T-helper 2 cell treated with Interferon-gamma antibody and Interleukin-4, amounts not matched to agents 100 ng/mL and 5 ng/mL, for 36 hours (primary cell): ENCODE measurements around the gene ZNF428. TPM values are rescaled to one million over a fixed set of nuclear protein-coding genes. Genes with fewer than 3 reads are reported as not detected.

Experiments used
- intact Hi-C: fragments of 100-400 bp; cut with micrococcal nuclease; formaldehyde crosslinking; loops from one replicate; pipeline ENCODE4 v1.15.1; 2023
- total RNA-seq: library from RNA; stranded (reverse); gene quantifications from 2 replicates; pipeline ENCODE4 v1.2.3, GENCODE V29; 2022

ZNF428 gene
- total RNA-seq, 1 donor from 2014 or later: 29.0 TPM

DNA sequence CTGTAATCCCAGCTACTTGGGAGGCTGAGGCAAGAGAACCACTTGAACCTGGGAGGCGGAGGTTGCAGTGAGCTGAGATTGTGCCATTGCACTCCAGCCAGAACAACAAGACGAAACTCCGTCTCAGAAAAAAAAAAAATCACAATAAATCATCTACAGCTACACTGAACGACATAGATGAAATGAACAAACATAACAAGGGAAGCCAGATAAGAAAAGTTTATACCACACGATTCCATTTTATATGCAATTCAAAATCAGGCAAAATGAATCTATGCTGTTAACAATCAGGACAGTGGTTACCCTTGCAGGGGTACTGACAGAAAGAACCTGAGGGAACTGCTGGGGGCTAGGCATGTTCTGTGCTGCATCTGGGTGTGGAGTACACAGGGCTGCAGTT lies 49.8 kb downstream of the ZNF428 start:
- intact Hi-C loops: no loop called here

DNA sequence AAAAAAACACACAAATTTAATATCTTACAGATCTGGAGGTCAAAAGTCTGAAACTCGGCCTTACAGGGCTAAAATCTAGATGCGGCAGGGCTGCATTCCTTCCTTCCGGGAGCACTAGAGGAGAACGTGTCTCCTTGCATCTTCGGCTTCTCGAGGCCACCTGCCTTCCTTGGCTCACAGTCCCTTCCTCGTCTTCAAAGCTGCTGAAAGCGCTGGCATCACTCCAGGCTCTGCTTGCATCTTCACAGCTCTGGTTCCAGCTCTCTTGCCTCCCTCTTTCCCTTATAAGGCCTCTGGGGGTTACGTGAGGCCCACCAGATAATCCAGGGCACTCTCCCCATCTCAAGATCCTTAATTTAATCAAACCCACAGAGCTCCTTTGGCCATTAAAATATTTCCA lies 54.6 kb downstream of the ZNF428 start:
- intact Hi-C loops: no loop called here

DNA sequence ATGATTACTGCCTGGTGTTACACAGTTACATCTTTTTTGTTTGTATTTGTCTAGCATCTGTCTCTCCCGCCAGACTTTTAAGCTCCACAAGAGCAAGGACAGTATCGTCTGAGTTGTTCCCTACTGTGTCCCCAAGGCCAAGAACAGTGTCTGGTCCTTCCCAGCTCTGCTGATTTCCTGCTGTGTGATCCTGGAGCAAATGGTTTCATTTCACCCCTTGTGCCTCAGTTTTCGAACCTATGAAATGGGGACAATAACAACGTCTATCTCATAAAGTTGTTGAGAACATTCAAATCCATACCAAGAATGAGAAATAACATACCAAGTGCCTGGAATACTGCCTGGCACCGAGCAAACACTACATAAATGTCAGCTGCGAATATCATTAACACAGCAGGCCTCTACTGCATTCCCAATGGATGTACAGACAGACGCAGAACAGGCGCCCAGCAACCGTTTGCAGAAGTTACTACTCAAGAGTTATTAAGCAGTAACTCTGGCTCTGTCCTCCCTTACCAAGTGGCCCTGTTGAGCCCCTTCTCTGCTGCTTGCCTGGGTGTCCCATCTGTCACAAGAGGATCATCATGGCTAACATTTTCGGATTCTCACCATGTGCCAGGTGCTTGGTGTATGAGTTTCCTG lies 55.5 kb downstream of the ZNF428 start:
- intact Hi-C loops: no loop called here

DNA sequence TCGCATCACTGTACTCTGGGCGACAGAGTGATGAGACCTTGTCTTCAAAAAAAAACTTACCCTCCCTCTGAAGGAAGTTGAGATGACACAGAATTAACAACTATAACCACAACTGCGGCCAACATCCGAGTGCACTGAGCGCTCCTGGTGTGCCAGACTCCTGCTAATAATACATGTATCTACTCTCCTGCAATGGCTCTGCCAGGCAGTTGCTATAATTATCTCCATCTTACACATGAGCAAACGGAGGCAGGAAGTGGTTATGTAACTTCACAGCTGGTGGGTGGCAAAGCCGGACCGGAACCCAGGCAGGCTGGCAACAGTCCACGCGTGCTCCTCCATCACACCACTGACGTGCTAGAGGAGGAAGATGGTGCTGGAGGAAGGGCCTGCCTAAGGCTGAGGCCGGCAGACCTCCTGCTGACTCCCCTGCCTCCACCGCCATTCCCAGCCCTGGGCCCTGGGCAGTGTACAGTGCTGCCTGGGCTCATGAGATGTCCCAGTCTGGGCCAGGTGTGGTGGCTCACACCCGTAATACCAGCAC lies 56.7 kb downstream of the ZNF428 start:
- intact Hi-C loops: no loop called here

DNA sequence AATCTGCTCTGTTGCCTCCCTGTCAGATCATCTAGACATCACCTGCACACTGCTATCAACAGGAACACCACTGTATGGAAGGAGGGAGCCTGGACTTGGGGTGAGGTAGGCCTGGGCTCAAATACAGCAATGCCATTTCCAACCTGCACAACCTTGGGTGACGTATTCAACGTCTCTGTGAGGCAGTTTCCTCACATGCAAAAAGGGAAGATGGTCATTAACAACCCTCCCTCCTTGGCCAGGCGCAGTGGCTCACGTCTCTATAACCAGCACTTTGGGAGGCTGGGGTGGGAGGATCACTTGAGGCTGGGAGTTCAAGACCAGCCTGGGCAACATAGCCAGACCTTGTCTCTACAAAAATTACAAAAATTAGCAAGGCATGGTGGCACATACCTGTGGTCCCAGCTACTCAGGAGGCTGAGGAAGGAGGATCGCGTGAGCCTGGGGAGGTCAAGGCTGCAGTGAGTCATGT lies 57.2 kb downstream of the ZNF428 start:
- intact Hi-C loops: no loop called here

DNA sequence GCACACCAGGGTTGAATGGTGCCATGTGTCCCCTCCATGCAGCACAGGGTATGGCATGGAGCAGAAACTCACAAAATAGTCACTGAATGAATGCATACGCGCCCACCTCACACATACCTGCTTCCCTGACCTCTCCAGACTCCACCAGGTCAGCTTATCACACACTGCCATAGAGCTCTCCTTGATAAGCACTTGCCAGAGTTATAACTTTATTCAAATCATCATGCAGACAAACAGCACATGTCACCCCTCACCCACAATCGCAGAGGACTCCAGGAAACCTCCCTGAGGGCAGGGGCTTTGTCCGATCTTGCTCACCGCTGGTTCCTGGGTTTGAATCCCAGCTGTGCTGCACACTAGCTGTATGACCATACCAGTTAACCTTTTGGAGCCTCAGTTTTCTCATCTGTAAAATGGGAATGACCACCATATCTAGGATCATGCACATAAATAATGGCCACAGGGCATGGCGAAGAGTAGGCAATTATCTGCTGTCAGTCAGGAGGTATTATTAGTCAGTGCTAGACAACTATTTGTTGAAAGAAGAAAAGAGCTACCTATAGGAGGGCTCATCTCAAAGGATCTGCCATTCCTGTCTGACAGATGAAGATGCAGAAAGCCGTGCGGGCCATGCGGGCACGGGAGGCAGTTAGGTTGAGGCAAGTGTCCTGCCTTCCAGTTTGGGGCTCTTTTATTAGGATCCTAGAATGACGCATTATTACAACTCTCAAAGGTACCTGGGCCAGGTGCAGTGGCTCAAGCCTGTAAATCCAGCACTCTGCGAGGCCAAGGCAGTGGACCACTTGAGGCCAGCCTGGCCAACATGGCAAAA lies 58.1 kb downstream of the ZNF428 start:
- intact Hi-C loops: no loop called here

GRCh38 chr19:43560687-43561086 lies 58.7 kb downstream of the ZNF428 start:
- intact Hi-C loops: no loop called here

Other genes starting within 250 kb of the ZNF428 start
- gene TEX101, start 204.7 kb downstream of the ZNF428 start, total RNA-seq: not detected in 2 replicates
- gene LYPD3, start 154.0 kb downstream of the ZNF428 start, total RNA-seq: 0.39 and 0.64 TPM in 2 replicates
- 17.3 and 20.2 TPM in 2 replicates for gene PHLDB3, start 114.9 kb downstream of the ZNF428 start, total RNA-seq
- 54.9 and 55.5 TPM in 2 replicates for gene ETHE1, start 92.4 kb downstream of the ZNF428 start, total RNA-seq
- 3.1 and 3.7 TPM in 2 replicates for gene ZNF575, start 86.4 kb downstream of the ZNF428 start, total RNA-seq
- 34.6 and 36.2 TPM in 2 replicates for gene XRCC1, start 44.1 kb downstream of the ZNF428 start, total RNA-seq
- 7.0 and 9.9 TPM in 2 replicates for gene PINLYP, start 43.8 kb downstream of the ZNF428 start, total RNA-seq
- 13.8 and 14.9 TPM in 2 replicates for gene IRGQ, start 23.5 kb downstream of the ZNF428 start, total RNA-seq
- gene ZNF576, start 23.0 kb downstream of the ZNF428 start, total RNA-seq: 15.6 and 17.5 TPM in 2 replicates
- gene SRRM5, start 7.5 kb downstream of the ZNF428 start, total RNA-seq: 0.59 and 0.82 TPM in 2 replicates
- gene CADM4, start 20.2 kb upstream of the ZNF428 start, total RNA-seq: 0.16 TPM in 2 replicates
- 11.7 and 12.5 TPM in 2 replicates for gene PLAUR, start 50.5 kb upstream of the ZNF428 start, total RNA-seq
- gene IRGC, start 96.4 kb upstream of the ZNF428 start, total RNA-seq: not detected in 2 replicates
- gene SMG9, start 135.3 kb upstream of the ZNF428 start, total RNA-seq: 71.9 and 73.9 TPM in 2 replicates
- 36.9 and 39.9 TPM in 2 replicates for gene KCNN4, start 161.3 kb upstream of the ZNF428 start, total RNA-seq
- 0.45 and 0.57 TPM in 2 replicates for gene LYPD5, start 182.8 kb upstream of the ZNF428 start, total RNA-seq
- 6.9 and 7.8 TPM in 2 replicates for gene ZNF283, start 207.7 kb upstream of the ZNF428 start, total RNA-seq